SK-N-SH (cell line): ENCODE measurements around the gene STX16. TPM values are rescaled to one million over a fixed set of nuclear protein-coding genes. Genes with fewer than 3 reads are reported as not detected.

Experiments
- CTCF ChIA-PET: fragments of 300-600, 350-600 bp; formaldehyde crosslinking; extraction: SDS; loops from one replicate; lab custom pipeline; 2021; lab: Yijun Ruan, JAX
- POLR2A ChIA-PET: fragments of 350-600 bp; sonication (Branson Sonifier 250); formaldehyde crosslinking; extraction: SDS; loops from one replicate; lab custom pipeline; 2020; ENCODE audit warnings: antibody characterized with exemption, inconsistent platforms; lab: Yijun Ruan, JAX
- DNase-seq: peaks from one replicate; pipeline ENCODE4 v3.0.0; 2012
- H2AFZ ChIP-seq: fragments of 200-600 bp; sonication (generic); 2 replicates; pipeline ENCODE4 v1.8.1; 2016; ENCODE audit warnings: antibody characterized with exemption, mild to moderate bottlenecking, low read depth
- H3F3A ChIP-seq: fragments of 200-600 bp; sonication (generic); replicated peaks from 2 replicates; pipeline ENCODE3; 2016; ENCODE audit warnings: antibody characterized with exemption, mild to moderate bottlenecking; ENCODE audit not compliant: insufficient read depth
- H3K27ac ChIP-seq, 2 experiments: fragments of 200-500 bp in 1 of 2; fragments of 200-600 bp in 1 of 2; sonication (Bioruptor generic) in 1 of 2; sonication (generic), shearing (Covaris generic) in 1 of 2; 2 replicates each; pipeline versions ENCODE4 v1.5.1 to v1.6.1; 2014 to 2016; ENCODE audit warnings: low read depth in 2 of 2, inconsistent platforms in 1 of 2, low read length in 1 of 2, mild to moderate bottlenecking in 1 of 2, mixed read lengths in 1 of 2
- H3K27me3 ChIP-seq: fragments of 200-600 bp; sonication (generic), shearing (Covaris generic); 2 replicates; pipeline ENCODE4 v1.6.1; 2016; ENCODE audit warnings: mixed run types; ENCODE audit not compliant: insufficient read depth
- H3K36me3 ChIP-seq, 2 experiments: fragments of 200-500 bp in 1 of 2; fragments of 200-600 bp in 1 of 2; sonication (Bioruptor generic) in 1 of 2; sonication (generic) in 1 of 2; replicated peaks in 1 of 2; 2 replicates each; pipeline versions ENCODE3 to v1.5.1; 2014 to 2016; ENCODE audit warnings: low read length in 1 of 2, mild to moderate bottlenecking in 1 of 2; ENCODE audit not compliant: insufficient read depth in 2 of 2, control insufficient read depth in 1 of 2
- H3K4me1 ChIP-seq, 2 experiments: fragments of 200-500 bp in 1 of 2; fragments of 200-600 bp in 1 of 2; sonication (Bioruptor generic) in 1 of 2; sonication (generic), shearing (Covaris generic) in 1 of 2; 2 replicates each; pipeline versions ENCODE4 v1.5.1 to v1.6.1; 2014 to 2016; ENCODE audit warnings: low read depth in 1 of 2, low read length in 1 of 2, mixed run types in 1 of 2; ENCODE audit not compliant: insufficient read depth in 2 of 2, control insufficient read depth in 1 of 2
- H3K4me2 ChIP-seq: fragments of 200-600 bp; sonication (generic), shearing (Covaris generic); 2 replicates; pipeline ENCODE4 v1.6.1; 2017; ENCODE audit warnings: mixed run types
- H3K4me3 ChIP-seq, 2 experiments: fragments of 200-500 bp in 1 of 2; fragments of 200-600 bp in 1 of 2; sonication (Bioruptor generic) in 1 of 2; sonication (generic), shearing (Covaris generic) in 1 of 2; 2 replicates each; pipeline versions ENCODE4 v1.5.1 to v1.8.1; 2014 to 2016; ENCODE audit warnings: low read depth in 2 of 2, inconsistent platforms in 1 of 2, low read length in 1 of 2, mild to moderate bottlenecking in 1 of 2, mixed read lengths in 1 of 2, moderate library complexity in 1 of 2
- H3K79me2 ChIP-seq: fragments of 200-600 bp; sonication (generic); 2 replicates; pipeline ENCODE4 v1.8.1; 2017; ENCODE audit warnings: mild to moderate bottlenecking; ENCODE audit not compliant: insufficient read depth
- H3K9ac ChIP-seq: fragments of 200-600 bp; sonication (generic); 2 replicates; pipeline ENCODE4 v1.6.1; 2017; ENCODE audit warnings: mixed run types
- H3K9me2 ChIP-seq: fragments of 200-600 bp; sonication (generic); 2 replicates; pipeline ENCODE4 v1.6.1; 2017; ENCODE audit warnings: mixed run types
- H3K9me3 ChIP-seq: fragments of 200-600 bp; sonication (generic); 2 replicates; pipeline ENCODE4 v1.6.1; 2017; ENCODE audit warnings: mixed run types, mild to moderate bottlenecking, moderate library complexity
- H4K20me1 ChIP-seq: fragments of 200-600 bp; sonication (generic); 2 replicates; pipeline ENCODE4 v1.6.1; 2017; ENCODE audit warnings: mild to moderate bottlenecking, mixed run types; ENCODE audit not compliant: insufficient read depth
- FOSL2 ChIP-seq: IDR thresholded peaks from 2 replicates; pipeline ENCODE4 v1.4.0; 2012; ENCODE audit warnings: low read depth, mild to moderate bottlenecking, moderate library complexity, borderline replicate concordance
- FOXJ3 ChIP-seq: sonication (generic); formaldehyde crosslinking; IDR thresholded peaks from 2 replicates; pipeline ENCODE4 v1.5.1; 2020; ENCODE audit warnings: mild to moderate bottlenecking, missing genetic modification reagents
- GABPA ChIP-seq: IDR thresholded peaks from 2 replicates; pipeline ENCODE4 v1.4.0; 2012; ENCODE audit warnings: low read depth, mild to moderate bottlenecking
- MXI1 ChIP-seq: IDR thresholded peaks from 2 replicates; pipeline ENCODE4 v1.6.1; 2012; ENCODE audit warnings: mild to moderate bottlenecking, low read depth, low read length, improper control_type of control experiment
- RCOR1 ChIP-seq: fragments of 150-350 bp; IDR thresholded peaks from 2 replicates; pipeline ENCODE4 v1.6.1; 2017; ENCODE audit warnings: antibody characterized with exemption, low read length
- RXRA ChIP-seq: IDR thresholded peaks from 2 replicates; pipeline ENCODE4 v1.4.0; 2012; ENCODE audit warnings: low read depth, mild to moderate bottlenecking, borderline replicate concordance
- USF2 ChIP-seq: fragments of 150-350 bp; IDR thresholded peaks from 2 replicates; pipeline ENCODE4 v1.6.1; 2017; ENCODE audit warnings: antibody characterized with exemption, low read length, low read depth, borderline replicate concordance
- WGBS: methylation state at CpG from one replicate; pipeline ENCODE4 v1.1.6; 2017; ENCODE audit warnings: low lambda C conversion rate; 5-methylcytosine and 5-hydroxymethylcytosine counted together
- polyA plus RNA-seq, 3 experiments: library from polyadenylated mRNA; depleted of rRNA; stranded (reverse); fragments of >200 nt; gene quantifications; 2 replicates each; pipeline ENCODE4 v1.2.3, GENCODE V29; 2012
- TF ChIP-seq, protein P1 (sequence below): fragments of 200-600 bp; sonication (generic); IDR thresholded peaks from 2 replicates; pipeline ENCODE4 v1.6.1; 2017; ENCODE audit warnings: antibody characterized with exemption, mild to moderate bottlenecking, moderate library complexity

STX16 gene
- polyA plus RNA-seq, 1 of the 3 experiments (the other 2 are of a cell fraction) = 63.8 TPM

GRCh38 chr20:58634059-58634458 lies 17.0 kb upstream of the STX16 start:
- Histone ChIP-seq H3K9ac (no peak overlapping the region), H2AFZ (no peak overlapping the region)

DNA sequence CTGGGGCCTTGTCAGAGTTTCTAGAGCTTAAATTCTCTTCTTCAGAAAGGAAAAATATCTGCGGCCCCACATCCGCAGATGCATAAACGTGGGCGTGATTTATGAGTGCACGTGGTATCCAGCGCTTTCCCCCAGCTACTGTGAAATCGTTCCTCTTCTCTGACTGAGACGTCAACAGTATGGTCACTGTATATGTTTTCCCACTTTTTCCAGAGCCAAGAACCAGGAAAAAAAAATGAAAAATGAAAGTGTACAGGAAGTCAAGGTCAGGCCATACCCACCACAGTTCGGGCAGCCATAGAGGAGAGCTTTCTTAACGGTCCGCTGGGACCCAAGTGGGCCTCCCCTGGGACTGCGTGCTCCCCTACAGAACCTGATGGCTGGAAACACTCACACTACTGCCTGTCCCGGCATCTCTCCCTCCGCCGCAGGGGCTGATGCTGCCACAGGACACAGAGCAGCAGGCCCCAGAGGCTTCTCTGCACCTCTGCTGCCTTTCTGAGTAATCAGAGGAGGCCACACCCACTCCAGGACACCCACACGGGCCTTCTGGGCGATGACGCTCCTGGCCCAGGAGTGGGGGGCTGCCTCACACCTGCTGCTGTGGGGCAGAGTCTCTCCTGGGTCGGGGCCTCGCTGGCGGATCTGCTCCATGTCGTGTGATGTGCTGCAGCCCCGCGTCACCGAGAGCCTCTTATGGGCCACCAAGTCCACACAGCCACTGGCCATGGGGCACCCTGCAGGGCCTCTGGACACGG lies 16.4 kb upstream of the STX16 start:
- H4K20me1 ChIP-seq = no peaks in the 10 kb centered on the region
- ChIA-PET POLR2A (no interaction called here), CTCF (interaction anchor here (0.7 to 1.0 kb wide), 3 partner anchors 10 to 227 kb away, joined by 3 to 4 read pairs (median 3); no protein-coding TSS in a partner anchor)
- peaks cover 5 to 10% of the 10 kb centered on the region in 2 experiments; a peak in 3 of 4 replicates for H3K4me1 ChIP-seq
- H3K4me2 ChIP-seq = no peak overlapping the region
- no peak for DNase-seq
- H3K27me3 ChIP-seq = no peaks in the 10 kb centered on the region
- H2AFZ ChIP-seq = no peak overlapping the region
- no peak overlapping the region for H3K27ac ChIP-seq
- no peaks in the 10 kb centered on the region for H3K9me2 ChIP-seq
- no peaks in the 10 kb centered on the region for H3K36me3 ChIP-seq
- H3K79me2 ChIP-seq = no peaks in the 10 kb centered on the region
- WGBS = 87% methylated on average over 15 of the region's 26 CpGs
- H3F3A ChIP-seq = peaks cover 6% of the 10 kb centered on the region
- no peak overlapping the region for H3K9ac ChIP-seq
- H3K4me3 ChIP-seq = no peak overlapping the region
- TF ChIP-seq FOXJ3 (CRISPR knock-in tag) = no peak
- TF ChIP-seq FOSL2 = no peak
- TF ChIP-seq USF2 = no peak
- TF ChIP-seq GABPA = no peak
- H3K9me3 ChIP-seq = no peaks in the 10 kb centered on the region

More at GRCh38 chr20:58634059-58634458, 17.0 kb upstream of the STX16 start:
- H3K4me3 ChIP-seq = no peak overlapping the region
- WGBS = 93% methylated on average over 17 of the region's 17 CpGs
- H3K4me2 ChIP-seq = no peak overlapping the region
- no peaks in the 10 kb centered on the region for H3K36me3 ChIP-seq
- peaks cover 12% of the 10 kb centered on the region for H3F3A ChIP-seq
- ChIA-PET CTCF (interaction anchor here (0.7 to 0.9 kb wide), 2 partner anchors 20 to 226 kb away, joined by 3 to 4 read pairs; no protein-coding TSS in a partner anchor), POLR2A (no interaction called here)
- H3K27me3 ChIP-seq = no peaks in the 10 kb centered on the region
- TF ChIP-seq MXI1 (no peak), RXRA (no peak), FOXJ3 (CRISPR knock-in tag) (no peak), RCOR1 (no peak)
- TF ChIP-seq, protein P1, sequence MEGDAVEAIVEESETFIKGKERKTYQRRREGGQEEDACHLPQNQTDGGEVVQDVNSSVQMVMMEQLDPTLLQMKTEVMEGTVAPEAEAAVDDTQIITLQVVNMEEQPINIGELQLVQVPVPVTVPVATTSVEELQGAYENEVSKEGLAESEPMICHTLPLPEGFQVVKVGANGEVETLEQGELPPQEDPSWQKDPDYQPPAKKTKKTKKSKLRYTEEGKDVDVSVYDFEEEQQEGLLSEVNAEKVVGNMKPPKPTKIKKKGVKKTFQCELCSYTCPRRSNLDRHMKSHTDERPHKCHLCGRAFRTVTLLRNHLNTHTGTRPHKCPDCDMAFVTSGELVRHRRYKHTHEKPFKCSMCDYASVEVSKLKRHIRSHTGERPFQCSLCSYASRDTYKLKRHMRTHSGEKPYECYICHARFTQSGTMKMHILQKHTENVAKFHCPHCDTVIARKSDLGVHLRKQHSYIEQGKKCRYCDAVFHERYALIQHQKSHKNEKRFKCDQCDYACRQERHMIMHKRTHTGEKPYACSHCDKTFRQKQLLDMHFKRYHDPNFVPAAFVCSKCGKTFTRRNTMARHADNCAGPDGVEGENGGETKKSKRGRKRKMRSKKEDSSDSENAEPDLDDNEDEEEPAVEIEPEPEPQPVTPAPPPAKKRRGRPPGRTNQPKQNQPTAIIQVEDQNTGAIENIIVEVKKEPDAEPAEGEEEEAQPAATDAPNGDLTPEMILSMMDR = no peak
- H3K9me3 ChIP-seq = no peaks in the 10 kb centered on the region
- H3K9me2 ChIP-seq = no peaks in the 10 kb centered on the region
- no peak overlapping the region for H3K27ac ChIP-seq
- no peak for DNase-seq
- no peaks in the 10 kb centered on the region for H4K20me1 ChIP-seq
- peaks cover 10 to 16% of the 10 kb centered on the region in 2 experiments for H3K4me1 ChIP-seq
- H3K79me2 ChIP-seq = no peaks in the 10 kb centered on the region
